Keratinocyte (primary cell): ENCODE data around the gene PCNX1. TPM values are rescaled to one million over a fixed set of nuclear protein-coding genes. Genes with fewer than 3 reads are reported as not detected.

ENCODE experiments used
- DNase-seq: peaks from one replicate; pipeline ENCODE4 v3.0.0-alpha.2; 2011; ENCODE audit warnings: low read depth, missing footprints, low spot score
- FAIRE-seq: peaks from 2 replicates; lab custom pipeline; 2011; peaks lifted over from hg19 to GRCh38; lab: Jason Lieb, UNC
- H2AFZ ChIP-seq: 2 replicates; pipeline ENCODE4 v1.6.0; 2012; ENCODE audit warnings: low read length, control low read depth, inconsistent platforms; ENCODE audit not compliant: control insufficient read depth
- H3K27ac ChIP-seq: 2 replicates; pipeline ENCODE4 v1.5.1; 2011; ENCODE audit warnings: low read length; ENCODE audit not compliant: control insufficient read depth, insufficient read depth
- H3K27me3 ChIP-seq: 3 replicates; pipeline ENCODE4 v1.6.0; 2011; ENCODE audit warnings: low read length; ENCODE audit not compliant: control insufficient read depth, insufficient read depth; ENCODE audit errors: extremely low read depth
- H3K36me3 ChIP-seq, 2 experiments: 2 replicates in 1 of 2; 3 replicates in 1 of 2; pipeline ENCODE4 v1.5.1; 2011; ENCODE audit warnings: low read length in 2 of 2, mild to moderate bottlenecking in 1 of 2; ENCODE audit not compliant: control insufficient read depth in 2 of 2, insufficient read depth in 2 of 2; ENCODE audit errors: extremely low read depth in 1 of 2
- H3K4me1 ChIP-seq: 3 replicates; pipeline ENCODE4 v1.5.1; 2011; ENCODE audit warnings: low read length; ENCODE audit not compliant: control insufficient read depth, insufficient read depth; ENCODE audit errors: extremely low read depth
- H3K4me2 ChIP-seq: 3 replicates; pipeline ENCODE4 v1.6.0; 2011; ENCODE audit warnings: low read depth, low read length; ENCODE audit not compliant: control insufficient read depth, insufficient read depth; ENCODE audit errors: extremely low read depth
- H3K4me3 ChIP-seq, 3 experiments: fragments of 200-600 bp in 1 of 3; sonication (generic) in 1 of 3; 2 replicates in 2 of 3; 3 replicates in 1 of 3; pipeline ENCODE4 v1.5.1; 2011 to 2016; ENCODE audit warnings: low read length in 3 of 3, mild to moderate bottlenecking in 3 of 3, control low read depth in 2 of 3, inconsistent platforms in 1 of 3, low read depth in 1 of 3, mixed read lengths in 1 of 3, mixed run types in 1 of 3, moderate library complexity in 1 of 3; ENCODE audit not compliant: control insufficient read depth in 2 of 3, insufficient read depth in 2 of 3; ENCODE audit errors: extremely low read depth in 1 of 3
- H3K79me2 ChIP-seq: 2 replicates; pipeline ENCODE4 v1.6.0; 2012; ENCODE audit warnings: low read length; ENCODE audit not compliant: control insufficient read depth, insufficient read depth
- H3K9ac ChIP-seq: 3 replicates; pipeline ENCODE4 v1.6.0; 2011; ENCODE audit warnings: low read length; ENCODE audit not compliant: control insufficient read depth, insufficient read depth; ENCODE audit errors: extremely low read depth
- H3K9me1 ChIP-seq: 3 replicates; pipeline ENCODE4 v1.6.0; 2011; ENCODE audit warnings: low read length; ENCODE audit not compliant: control insufficient read depth, insufficient read depth; ENCODE audit errors: extremely low read depth
- H3K9me3 ChIP-seq: 2 replicates; pipeline ENCODE4 v1.5.1; 2012; ENCODE audit warnings: low read depth, low read length; ENCODE audit not compliant: control insufficient read depth
- H4K20me1 ChIP-seq: 3 replicates; pipeline ENCODE4 v1.6.0; 2011; ENCODE audit warnings: low read length; ENCODE audit not compliant: control insufficient read depth, insufficient read depth; ENCODE audit errors: extremely low read depth
- CTCF ChIP-seq, 3 experiments: IDR thresholded peaks in 1 of 3; conservative IDR thresholded peaks in 1 of 3; optimal IDR thresholded peaks in 1 of 3; 2 replicates in 2 of 3; 3 replicates in 1 of 3; pipeline versions ENCODE3 to v1.5.1; 2011; ENCODE audit warnings: low read length in 3 of 3, mild to moderate bottlenecking in 3 of 3, moderate library complexity in 2 of 3, control low read depth in 1 of 3, inconsistent platforms in 1 of 3; ENCODE audit not compliant: insufficient read depth in 2 of 3; ENCODE audit errors: extremely low read depth in 1 of 3
- EZH2 ChIP-seq: IDR thresholded peaks from one replicate; pipeline ENCODE4 v1.6.1; 2012; ENCODE audit warnings: inconsistent platforms, mild to moderate bottlenecking, low read length, moderate library complexity
- dilution Hi-C: fragments of 300-500 bp; cut with MboI; formaldehyde crosslinking; loops from one replicate; pipeline ENCODE4 v1.7.0; 2020; ENCODE audit warnings: low sequenced_read_pairs; ENCODE audit not compliant: extremely low pct_ligation_motif_present
- polyA plus RNA-seq, 5 experiments: library from polyadenylated mRNA; depleted of rRNA in 3 of 5; stranded (reverse) in 3 of 5; stranded (forward) in 1 of 5; unstranded in 1 of 5; fragments of >200 nt; gene quantifications; 1 replicate in 1 of 5; 2 replicates in 3 of 5; 3 replicates in 1 of 5; pipeline versions ENCODE4 v1.2.1 to v1.2.3, GENCODE V29; 2011 to 2012; ENCODE audit warnings: missing spikeins in 2 of 5, low read depth in 1 of 5, low replicate concordance in 1 of 5

PCNX1 gene
- polyA plus RNA-seq, 1 donor (not counting 4 experiments of a cell fraction or from before 2014, with no cell fraction given), result 39.8 TPM

DNA sequence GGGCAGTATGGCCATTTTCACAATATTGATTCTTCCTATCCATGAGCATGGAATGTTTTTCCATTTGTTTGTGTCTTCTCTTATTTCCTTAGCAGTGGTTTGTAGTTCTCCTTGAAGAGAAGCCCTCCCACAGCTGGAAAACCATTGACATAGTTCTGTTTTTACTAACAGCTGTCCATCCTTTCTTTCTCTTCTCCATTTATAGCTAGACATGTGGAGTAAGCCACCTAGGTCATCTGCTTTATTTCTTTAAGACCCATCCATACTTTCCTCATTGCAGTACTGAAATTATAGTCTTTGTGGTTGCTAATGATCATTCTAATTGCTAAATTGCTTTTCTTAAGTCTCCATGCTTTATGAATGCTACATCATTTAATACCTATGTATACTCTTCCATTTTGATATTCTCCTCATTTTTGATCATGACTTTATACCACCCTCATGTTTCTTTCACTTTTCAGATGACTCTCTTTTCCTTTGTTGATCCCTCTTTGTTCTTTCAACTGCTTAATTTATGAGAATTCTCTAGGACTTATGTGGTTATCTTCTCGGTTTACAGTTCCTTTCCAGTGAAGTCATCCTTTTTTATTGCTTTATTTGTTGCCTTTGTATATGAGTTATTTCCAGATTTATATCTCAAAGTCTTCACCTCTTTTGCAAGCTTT, 114.2 kb downstream of the PCNX1 start:
- TF ChIP-seq EZH2, result no peak
- TF ChIP-seq CTCF (optimal IDR thresholded peaks at IDR 0.05 in 1 of 3, IDR thresholded peaks at IDR 0.05 in 1 of 3, conservative IDR thresholded peaks at IDR 0.05 in 1 of 3; ENCODE audit: extremely low read depth in 1 of 3, insufficient read depth in 2 of 3, low read length in 3 of 3), result no peak
- H3K9ac ChIP-seq, result no peak overlapping the region

DNA sequence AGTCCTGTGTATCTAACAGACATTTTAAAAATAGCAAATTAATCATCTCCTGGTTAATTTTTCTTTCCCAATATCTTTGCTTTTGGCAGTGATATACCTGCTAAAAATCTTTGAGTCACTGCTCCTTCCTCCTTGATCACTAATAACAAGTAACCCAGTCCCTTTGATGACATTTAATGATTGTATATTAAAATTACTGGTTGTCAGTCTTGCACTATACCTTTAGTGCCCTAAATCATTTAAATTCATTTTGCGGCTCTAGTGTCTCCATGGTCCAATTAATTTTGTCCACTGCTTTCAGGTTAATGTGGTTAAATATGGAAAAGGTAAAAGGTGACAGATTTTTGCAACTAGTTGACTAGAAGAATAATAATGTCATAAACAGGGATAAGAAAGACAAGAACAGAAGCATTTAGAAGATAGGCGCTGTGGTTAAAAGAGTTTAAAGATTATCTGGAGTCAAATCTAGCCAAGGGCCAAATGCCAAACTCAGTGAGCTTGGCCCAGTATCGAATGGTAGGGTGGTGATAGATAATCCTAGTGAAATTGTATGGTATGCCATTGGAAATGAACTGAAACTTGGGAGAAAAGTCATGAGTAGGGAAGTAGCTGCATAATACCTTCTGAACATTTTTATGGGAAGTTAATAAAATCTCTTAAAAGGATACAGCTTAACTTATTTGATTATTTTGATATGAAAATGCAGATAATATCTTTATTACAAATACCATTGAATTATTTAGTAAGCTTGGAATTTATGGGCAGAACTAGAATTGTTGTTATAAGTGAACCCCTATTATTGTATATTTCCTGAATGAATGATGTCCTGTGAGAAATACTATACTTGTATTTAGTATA, 115.0 kb downstream of the PCNX1 start:
- Histone ChIP-seq H3K9me3 (no peaks in the 10 kb centered on the region), H3K4me1 (peaks cover 10% of the 10 kb centered on the region), H3K36me3 (peaks cover 4 to 9% of the 10 kb centered on the region in 2 experiments), H3K27me3 (no peaks in the 10 kb centered on the region), H3K79me2 (no peaks in the 10 kb centered on the region), H3K9ac (no peak overlapping the region), H3K4me2 (peak overlapping the region; percentile 18), H3K9me1 (no peaks in the 10 kb centered on the region), H2AFZ (no peak overlapping the region), H3K4me3 (no peak overlapping the region), H4K20me1 (no peaks in the 10 kb centered on the region), H3K27ac (no peak overlapping the region)
- peak; percentile 46 for FAIRE-seq
- DNase-seq, result peak; percentile 5
- dilution Hi-C loops, result no loop called here
- TF ChIP-seq EZH2 (no peak), CTCF (optimal IDR thresholded peaks at IDR 0.05 in 1 of 3, IDR thresholded peaks at IDR 0.05 in 1 of 3, conservative IDR thresholded peaks at IDR 0.05 in 1 of 3; ENCODE audit: extremely low read depth in 1 of 3, insufficient read depth in 2 of 3, low read length in 3 of 3) (no peak)

More for the DNA sequence above, 114.2 kb downstream of the PCNX1 start:
- H3K27me3 ChIP-seq, result no peaks in the 10 kb centered on the region
- no peak overlapping the region for H2AFZ ChIP-seq
- FAIRE-seq (no peak), DNase-seq (no peak)
- H3K36me3 ChIP-seq, result peaks cover 4 to 9% of the 10 kb centered on the region in 2 experiments
- H3K4me3 ChIP-seq, result no peak overlapping the region
- no peak overlapping the region for H3K4me2 ChIP-seq
- peaks cover 10% of the 10 kb centered on the region for H3K4me1 ChIP-seq
- H3K27ac ChIP-seq, result no peak overlapping the region
- no peaks in the 10 kb centered on the region for H3K9me1 ChIP-seq
- H3K9me3 ChIP-seq, result no peaks in the 10 kb centered on the region
- H3K79me2 ChIP-seq, result no peaks in the 10 kb centered on the region
- dilution Hi-C loops, result no loop called here
- H4K20me1 ChIP-seq, result no peaks in the 10 kb centered on the region
